Measurements from ENCODE around the gene TMOD1. TPM values are rescaled to one million over a fixed set of nuclear protein-coding genes. Genes with fewer than 3 reads are reported as not detected.

The TMOD1 gene
- total and polyA plus RNA-seq, 2 of the 13 experiments (the other 11 are each of a cell fraction or from before 2014, with no cell fraction given): 0.04 to 0.07 TPM

DNA sequence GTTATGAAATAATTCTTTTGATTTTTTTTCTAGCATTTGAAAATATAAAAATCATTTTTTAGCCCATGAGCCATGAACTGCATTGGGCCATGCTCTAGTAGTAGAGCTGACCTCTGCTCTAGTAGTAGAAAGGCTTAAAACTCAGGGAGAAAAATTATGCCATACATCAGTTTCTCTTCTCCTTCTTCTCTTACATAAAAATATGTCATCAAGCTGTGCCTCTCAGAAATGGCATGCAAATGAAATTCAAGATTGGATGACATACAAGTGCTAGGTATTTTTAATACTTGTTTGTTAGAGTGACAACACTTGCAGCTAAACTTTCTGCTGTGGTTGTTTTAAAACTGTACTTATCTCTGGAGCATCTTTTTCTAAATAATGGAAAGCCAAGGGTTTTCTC lies 42.1 kb upstream of the TMOD1 start:
- POLR2A ChIA-PET: no interaction called here
- H3K4me3 ChIP-seq (replicated peaks in 1 of 3; ENCODE audit: insufficient read depth in 1 of 3, low read depth in 2 of 3, low read length in 3 of 3): no peak overlapping the region
- no peak overlapping the region for H3K4me2 ChIP-seq (ENCODE audit: low read depth, low read length)
- no TSS peak for BruUV-seq (replicated peaks)
- H2AFZ ChIP-seq (ENCODE audit: low read length): no peak overlapping the region
- in situ Hi-C loops (cut with HindIII; ENCODE audit: extremely low pct_ligation_motif_present, low pct_unique_long_range_greater_than_20kb) (no loop called here), intact Hi-C loops (cut with micrococcal nuclease; ENCODE audit: unreplicated experiment) (no loop called here)
- TF ChIP-seq SUZ12 (IDR thresholded peaks at IDR 0.05; ENCODE audit: low read depth, low read length) (no peak), ZNF597 (CRISPR knock-in tag; IDR thresholded peaks at IDR 0.05) (no peak), NBN (conservative IDR thresholded peaks at IDR 0.05) (no peak), FOXC1 (CRISPR knock-in tag; IDR thresholded peaks at IDR 0.05; ENCODE audit: borderline replicate concordance) (no peak), HOXA9 (CRISPR knock-in tag; IDR thresholded peaks at IDR 0.05; ENCODE audit: borderline replicate concordance) (no peak), ERF (CRISPR knock-in tag; IDR thresholded peaks at IDR 0.05) (no peak), ZNF616 (CRISPR knock-in tag; IDR thresholded peaks at IDR 0.05; ENCODE audit: low read depth) (no peak), ZNF709 (CRISPR knock-in tag; IDR thresholded peaks at IDR 0.05) (no peak), ZNF710 (CRISPR knock-in tag; IDR thresholded peaks at IDR 0.05; ENCODE audit: borderline replicate concordance) (no peak), ZNF720 (CRISPR knock-in tag; IDR thresholded peaks at IDR 0.05) (no peak), PAX8 (CRISPR knock-in tag; IDR thresholded peaks at IDR 0.05; ENCODE audit: borderline replicate concordance) (no peak)
- no peaks in the 10 kb centered on the region for H4K20me1 ChIP-seq (ENCODE audit: insufficient read depth, low read length)
- H3K36me3 ChIP-seq (replicated peaks in 1 of 2; ENCODE audit: control insufficient read depth in 1 of 2, insufficient read depth in 2 of 2, low read length in 2 of 2): peaks cover 4% of the 10 kb centered on the region in 2 experiments; a peak in 3 of 5 replicates
- FAIRE-seq: no peak
- no peaks in the 10 kb centered on the region for H3K4me1 ChIP-seq (ENCODE audit: insufficient read depth, low read length)
- no peak overlapping the region for H3K9ac ChIP-seq (ENCODE audit: insufficient read depth, low read depth, low read length)
- no peaks in the 10 kb centered on the region for H3K27me3 ChIP-seq (ENCODE audit: control insufficient read depth in 1 of 2, insufficient read depth in 2 of 2, low read length in 2 of 2)
- H3K9me3 ChIP-seq (ENCODE audit: low read length): no peaks in the 10 kb centered on the region
- no peak for DNase-seq (ENCODE audit: low spot score)
- H3K27ac ChIP-seq (ENCODE audit: extremely low read length, insufficient read depth, low read length): no peak overlapping the region
- no peaks in the 10 kb centered on the region for H3K79me2 ChIP-seq (ENCODE audit: insufficient read depth, low read length)
- no peak for ATAC-seq
- CTCF ChIA-PET (ENCODE audit: low intra/inter-chr PET ratio, low total read pairs): no interaction called here
